NCI-H2029 treated with DMSO at 0.1 percent for 48 hours (cell line): Measurements from ENCODE around the gene RAPGEF5.
A peak's percentile ranks its signal among the peaks of the same experiment; 100 is the strongest.

Experiments used
- DNase-seq: peaks from one replicate; lab custom pipeline; 2025; lab: John Stamatoyannopoulos, UW

Gene RAPGEF5

DNA sequence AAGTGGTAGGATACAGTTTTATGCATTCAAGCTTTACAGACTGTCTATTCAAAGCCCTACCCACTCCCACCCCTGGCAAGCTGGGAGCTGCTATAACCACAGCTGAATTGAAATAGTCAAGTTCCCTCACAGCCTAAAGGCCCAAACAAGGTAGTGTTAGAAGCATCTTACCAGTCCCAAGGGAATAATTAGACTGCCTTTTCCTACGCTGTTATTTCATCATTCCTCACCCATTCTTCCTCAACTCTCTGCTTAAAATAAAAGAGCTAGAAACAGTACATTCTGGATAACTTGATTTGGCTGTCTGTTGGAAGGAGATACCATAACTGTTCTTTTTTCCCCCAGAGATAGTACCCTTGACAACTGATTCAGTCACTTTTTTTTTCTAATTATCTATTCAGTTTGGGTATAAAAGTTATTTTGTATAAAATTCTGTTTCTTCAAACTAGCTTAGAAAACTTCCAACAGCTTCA, 54.0 kb downstream of the RAPGEF5 start:
- no peak for DNase-seq

DNA sequence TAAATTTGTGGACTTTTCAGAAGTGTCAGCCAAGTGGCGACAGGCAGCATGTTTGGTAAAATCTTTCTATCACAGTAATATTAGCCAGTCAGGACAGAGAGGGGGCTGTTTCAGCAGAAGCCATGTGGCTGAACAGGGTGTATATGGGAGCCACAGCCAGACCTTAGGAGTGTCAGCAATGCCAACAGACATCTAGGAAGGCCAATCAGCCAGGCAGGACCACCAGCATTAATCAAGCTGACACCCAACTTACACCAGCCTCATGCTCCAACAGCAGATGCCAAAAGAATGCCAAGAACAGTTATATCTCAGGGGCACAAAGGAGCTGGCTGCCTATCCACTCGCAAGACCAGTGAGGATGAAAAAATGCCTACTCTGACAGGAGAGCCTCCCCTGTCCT, 54.8 kb downstream of the RAPGEF5 start:
- no peak for DNase-seq

DNA sequence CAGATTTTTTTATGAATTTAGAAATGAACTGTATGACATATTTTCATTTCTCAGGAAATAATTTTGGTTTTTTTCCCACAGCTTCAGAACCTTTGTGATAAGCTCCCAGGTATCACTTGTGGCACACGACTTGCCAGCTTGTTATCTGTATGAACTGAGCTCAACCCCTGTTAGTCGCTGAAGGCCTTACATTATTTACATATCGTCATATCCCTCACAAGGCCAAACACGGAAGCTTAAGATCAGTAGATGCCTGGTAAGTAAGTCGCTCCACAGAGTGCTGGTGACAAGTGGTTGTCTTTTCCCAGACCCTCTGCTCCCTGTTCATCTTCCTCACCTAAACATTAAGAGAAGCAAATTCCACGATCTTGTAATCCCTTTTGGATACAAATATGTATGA, 55.2 kb downstream of the RAPGEF5 start:
- DNase-seq: no peak

DNA sequence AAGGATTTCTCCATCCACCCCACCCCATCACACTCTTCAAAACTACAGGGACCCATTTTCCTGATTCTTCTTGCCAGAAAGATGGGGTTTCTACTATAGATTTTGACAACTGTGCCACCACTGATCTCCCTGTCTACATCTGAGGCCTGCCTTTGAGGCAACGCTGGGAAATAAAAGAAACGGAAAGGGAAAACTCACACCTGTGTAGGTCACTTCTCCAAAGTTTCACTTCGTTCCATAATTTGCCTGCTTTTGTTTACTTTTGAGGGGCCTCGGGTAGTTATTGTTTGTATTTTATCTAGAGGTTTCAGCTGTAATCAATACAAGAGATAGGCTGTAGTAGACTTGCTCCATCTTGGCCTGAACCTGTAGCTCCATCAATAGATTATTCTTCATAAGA, 56.1 kb downstream of the RAPGEF5 start:
- no peak for DNase-seq

DNA sequence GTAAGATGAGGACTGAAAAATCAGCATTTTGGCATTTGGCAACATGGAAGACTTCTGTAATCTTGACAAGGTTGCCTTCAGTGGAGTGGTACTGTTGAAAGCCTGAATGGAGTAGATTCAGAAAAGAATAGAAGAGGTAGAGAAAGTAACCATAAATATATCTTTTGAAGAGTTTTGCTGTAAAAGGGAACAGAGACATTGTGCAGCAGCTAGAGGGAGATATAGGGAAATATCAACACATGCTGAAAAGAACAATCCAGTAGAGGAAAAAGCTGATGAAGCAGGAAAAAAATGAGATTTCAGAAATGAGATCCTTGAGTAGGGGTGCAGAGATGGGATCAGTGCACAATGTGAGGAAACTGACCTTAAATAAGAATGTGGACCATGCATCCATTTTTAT, 60.0 kb downstream of the RAPGEF5 start:
- DNase-seq: no peak

DNA sequence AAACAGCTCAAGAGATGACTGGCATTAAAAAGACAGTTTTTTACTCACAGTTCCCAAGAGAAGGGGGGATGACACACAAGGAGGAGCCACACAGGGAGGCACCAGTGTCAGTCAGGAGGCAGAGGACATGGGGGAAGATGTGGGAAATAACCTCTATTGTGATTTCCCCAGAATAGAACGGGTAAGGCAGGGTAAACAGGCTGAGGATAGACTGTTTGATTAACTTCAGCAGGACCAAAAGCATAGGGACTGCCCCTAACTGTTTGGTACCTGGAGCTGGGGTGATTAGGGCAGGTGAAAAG, 60.7 kb downstream of the RAPGEF5 start:
- DNase-seq: no peak

DNA sequence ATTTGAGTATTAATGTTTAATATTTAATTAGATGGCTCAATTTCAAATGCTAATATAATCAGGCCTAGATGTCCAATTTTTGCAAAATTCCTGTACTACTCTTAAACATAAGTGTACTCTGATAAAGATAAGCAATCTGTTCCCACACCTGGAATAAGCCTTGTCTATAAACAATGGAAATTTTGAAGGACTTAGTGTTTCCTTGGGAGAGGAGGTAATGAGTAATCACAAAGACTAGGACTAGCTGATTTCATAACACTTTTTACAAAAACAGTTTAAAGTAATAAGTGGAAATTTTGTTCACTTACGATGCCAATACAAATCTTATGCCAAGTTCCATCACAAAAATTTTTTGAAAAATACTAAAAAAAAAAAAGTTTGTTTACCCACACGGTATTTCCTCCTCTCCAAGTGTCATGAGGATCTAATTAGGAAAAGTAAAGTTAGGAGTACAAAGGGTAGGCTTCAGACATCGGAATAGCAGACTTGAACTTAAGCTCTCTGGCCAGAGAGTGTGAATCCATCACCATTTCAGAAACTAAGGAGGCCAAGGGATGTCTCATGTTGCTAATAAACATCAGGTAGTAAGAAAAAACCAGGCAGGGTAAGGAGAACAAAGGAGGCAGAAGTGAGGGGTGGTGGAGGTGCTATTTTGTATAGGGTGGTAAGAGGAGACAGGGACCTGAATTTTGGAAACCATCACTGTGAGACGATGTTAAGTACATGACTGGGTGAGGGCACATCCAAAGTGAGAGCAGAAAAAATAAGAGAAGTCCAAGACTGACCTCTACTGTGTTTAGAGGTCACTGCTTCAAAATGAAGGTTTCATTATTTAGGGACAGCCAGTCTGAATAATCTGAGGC, 61.3 kb downstream of the RAPGEF5 start:
- no peak for DNase-seq

DNA sequence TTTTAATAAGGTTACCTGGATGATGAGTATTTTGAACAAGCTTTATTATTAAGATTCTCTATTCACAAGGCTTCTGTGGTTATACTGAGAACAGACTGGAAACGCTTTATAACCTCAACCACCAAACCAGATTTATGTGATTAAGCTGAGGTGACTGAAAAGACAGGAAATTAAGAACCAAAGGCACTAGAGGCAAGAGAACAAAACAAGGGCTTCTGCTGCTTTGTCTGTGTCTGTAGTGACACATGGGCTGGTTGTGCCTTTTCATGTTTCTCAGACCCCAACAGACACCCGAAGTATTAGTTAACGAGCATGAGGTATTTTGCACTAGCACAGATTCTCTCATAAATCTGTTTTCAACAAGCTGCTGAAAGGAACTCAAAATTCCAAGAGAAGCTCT, 64.4 kb downstream of the RAPGEF5 start:
- DNase-seq: no peak

DNA sequence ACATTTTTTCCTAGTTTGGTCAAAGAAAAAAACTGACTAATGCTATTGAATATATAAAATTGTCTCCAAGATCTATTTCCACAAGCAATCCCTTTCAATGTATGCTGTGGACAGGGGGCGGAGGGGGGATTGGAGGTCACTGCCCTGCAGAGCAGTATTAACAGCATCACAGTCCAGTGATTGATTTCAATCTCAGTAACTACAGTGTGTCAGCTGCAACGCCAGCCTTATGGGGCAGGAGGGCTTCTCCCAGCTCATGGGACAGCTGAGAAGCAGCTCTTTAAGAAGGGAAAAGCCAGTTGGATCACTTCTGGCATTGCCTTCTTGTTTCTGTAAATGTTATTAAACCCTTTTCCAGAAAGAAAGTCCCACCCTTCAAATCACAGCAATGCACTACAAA, 65.0 kb downstream of the RAPGEF5 start:
- no peak for DNase-seq

DNA sequence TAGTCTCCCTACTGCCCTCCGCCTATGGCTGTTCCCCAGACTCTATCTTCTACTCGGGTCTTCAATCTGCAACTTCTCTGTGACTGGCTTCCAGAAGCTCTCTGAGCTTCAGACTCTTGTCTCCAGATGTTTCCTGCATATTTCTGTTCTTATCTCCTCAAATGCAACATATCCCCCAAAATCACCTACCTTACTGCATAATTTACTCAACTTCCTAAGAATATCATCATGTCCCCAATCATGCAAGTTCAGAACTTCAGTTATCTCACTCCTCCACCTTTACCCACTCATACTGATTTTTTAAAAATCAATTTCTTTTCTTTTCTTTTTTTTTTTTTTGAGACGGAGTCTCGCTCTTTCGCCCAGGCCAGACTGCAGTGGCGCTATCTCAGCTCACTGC, 68.8 kb downstream of the RAPGEF5 start:
- DNase-seq: no peak

DNA sequence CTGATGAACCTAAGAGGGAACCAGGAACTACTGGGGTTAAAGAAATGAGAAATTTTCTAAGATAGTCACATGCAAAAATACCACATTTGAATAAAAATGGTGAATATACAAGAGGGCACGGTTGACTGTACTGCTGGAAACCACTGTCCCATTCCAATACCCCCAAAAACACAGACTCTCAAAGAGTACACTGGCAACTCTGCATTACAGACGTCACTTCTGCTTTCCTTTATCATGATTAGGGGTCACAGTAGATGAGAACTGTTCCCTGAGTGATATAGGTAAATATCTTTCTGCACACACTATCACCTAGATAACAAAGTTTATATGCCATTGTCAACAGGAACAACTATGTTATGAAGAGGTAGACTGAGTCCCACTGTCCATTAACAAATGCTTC, 69.5 kb downstream of the RAPGEF5 start:
- no peak for DNase-seq

DNA sequence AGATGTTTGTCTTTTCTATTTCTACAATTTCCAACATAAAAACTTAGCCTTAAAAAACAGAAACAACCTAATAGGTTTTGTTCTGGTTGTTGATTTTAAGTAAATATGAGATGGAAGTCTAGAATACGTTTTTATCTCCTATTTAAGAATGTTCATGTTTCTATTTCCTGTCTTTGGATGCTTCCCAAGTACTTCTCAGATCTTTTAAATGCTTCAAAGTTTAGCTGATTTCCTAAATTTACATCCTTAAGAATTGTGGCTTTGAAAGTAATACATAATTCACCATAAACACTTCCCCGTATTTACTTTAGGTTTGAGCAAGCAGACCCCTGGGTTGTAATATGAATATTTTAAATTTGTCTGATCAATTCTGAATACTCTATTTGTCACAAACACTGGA, 70.5 kb downstream of the RAPGEF5 start:
- no peak for DNase-seq

DNA sequence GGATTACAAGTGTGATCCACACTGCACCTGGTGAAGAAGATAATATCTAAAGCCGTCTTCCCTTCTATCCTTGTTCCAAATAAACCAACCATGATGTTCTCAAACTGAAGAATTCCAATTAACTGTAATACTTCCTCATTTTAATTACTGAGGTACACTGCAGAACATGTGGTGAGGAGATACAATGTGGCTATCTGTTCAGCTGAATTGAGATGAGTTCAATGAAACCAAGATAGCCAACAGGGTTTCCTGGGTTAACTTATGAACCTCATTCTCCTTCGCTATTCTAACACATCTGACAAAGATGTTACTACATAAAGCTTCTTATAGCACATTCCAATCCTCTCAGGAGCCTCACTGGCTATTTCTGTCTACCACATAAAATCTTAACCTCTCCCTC, 75.5 kb downstream of the RAPGEF5 start:
- DNase-seq: no peak

DNA sequence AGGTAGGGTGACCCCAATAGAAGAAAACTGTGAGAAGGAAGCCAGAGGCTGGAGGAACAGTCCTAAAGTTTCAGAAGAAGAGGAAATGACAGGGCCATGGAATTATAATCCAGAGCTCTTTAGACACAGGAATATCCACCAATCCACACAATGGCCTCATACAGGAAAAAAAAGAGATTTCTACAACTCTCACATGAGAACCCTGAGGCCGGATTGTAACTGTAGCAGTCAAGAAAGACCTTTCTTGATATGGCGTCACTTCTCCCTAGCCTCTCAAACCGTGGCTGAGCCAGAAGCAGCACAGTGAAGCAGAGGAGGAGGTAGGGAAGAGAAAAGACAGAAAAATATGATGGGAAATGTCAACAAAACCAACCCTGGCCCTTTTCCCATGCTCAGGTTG, 76.9 kb downstream of the RAPGEF5 start:
- no peak for DNase-seq

DNA sequence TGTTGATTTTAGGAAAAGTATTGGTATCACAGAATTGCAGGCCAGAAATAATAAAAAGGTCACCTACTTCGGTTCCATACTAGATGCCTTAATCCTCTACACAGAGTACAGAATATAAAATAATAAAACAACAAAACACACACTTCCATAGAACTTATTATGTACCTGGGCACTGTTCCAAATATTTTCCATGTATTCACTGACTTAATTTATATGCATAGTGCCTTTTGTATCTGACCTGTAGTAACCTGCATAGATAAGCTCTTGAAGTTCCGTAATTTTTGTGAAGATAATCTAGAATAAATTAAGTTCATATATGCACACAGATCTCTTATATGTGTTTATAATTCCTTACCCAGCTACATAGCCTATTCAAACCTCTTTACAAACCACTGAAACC, 78.3 kb downstream of the RAPGEF5 start:
- DNase-seq: peak; percentile 21

DNA sequence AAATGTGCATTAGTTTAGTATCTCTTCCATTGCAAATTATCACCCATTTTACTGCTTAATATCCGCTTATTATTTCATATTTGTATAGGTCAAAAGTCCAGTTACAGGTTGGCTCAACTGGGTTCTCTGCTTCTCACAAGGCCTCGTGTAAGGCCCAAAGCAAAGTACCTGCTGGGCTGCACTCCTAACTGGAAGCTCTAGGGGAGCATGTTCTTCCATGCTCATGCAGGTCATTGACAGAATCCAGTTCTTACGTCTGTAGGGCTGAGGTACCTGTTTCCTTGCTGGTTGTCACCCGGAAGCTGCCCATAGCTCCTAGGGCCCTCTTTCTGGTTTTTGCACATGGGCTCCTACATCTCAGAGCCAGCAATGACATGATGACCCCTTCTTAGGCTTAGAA, 79.6 kb downstream of the RAPGEF5 start:
- DNase-seq: no peak

DNA sequence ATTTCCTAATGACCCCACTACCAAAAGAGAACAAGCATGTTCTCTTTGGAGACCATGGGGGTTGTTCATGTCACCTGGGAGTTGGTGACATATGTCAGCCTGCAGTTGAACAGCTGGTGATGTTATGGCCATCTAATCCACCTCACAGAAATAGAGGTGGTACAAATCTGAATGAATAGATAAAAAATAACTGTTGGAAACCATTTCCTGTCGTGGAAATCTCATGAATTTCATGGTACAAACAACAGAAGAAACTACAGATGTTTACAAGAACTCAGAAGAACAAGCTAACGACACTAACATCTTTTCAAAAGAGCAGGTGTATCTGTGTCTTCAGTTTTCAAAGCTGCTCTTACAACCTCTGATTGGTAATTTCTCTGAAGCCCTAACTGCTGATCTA, 81.3 kb downstream of the RAPGEF5 start:
- no peak for DNase-seq

DNA sequence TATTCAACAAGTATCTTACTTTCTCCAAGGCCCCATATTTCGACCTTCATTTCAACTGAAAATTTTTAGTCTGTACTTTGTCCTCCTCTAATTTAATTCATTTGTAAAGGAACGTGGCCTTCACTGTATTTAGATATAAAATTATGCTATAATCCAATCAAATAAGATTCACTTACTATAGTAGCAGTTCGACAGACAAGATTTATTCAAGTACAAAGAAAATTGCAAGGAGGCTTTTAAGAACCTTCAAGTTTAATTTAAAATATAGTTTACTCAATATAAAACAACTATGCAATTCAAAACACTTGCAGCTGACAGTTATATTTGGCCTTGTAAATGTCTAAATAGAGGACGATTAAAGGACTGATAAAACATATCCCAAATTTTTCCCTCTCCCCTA, 85.6 kb downstream of the RAPGEF5 start:
- DNase-seq: no peak

DNA sequence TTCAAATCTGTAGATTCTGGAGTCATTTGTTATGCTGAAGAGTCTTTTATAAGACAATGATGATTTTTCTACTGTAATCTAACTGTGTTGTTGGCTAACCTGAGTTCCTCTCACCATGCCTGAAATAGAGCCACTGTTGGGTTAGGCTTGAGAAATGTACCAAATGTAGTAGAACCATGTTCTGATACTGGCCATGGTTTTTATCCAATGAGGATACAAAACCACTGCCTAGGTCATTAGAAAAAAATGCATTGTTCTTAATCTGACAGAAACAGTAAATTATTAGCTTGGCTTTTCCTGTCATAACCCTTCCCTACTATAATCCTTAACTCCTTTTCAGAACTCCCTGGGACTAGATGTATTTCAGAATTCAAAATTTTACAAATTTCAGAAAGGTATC, 86.6 kb downstream of the RAPGEF5 start:
- DNase-seq: no peak

DNA sequence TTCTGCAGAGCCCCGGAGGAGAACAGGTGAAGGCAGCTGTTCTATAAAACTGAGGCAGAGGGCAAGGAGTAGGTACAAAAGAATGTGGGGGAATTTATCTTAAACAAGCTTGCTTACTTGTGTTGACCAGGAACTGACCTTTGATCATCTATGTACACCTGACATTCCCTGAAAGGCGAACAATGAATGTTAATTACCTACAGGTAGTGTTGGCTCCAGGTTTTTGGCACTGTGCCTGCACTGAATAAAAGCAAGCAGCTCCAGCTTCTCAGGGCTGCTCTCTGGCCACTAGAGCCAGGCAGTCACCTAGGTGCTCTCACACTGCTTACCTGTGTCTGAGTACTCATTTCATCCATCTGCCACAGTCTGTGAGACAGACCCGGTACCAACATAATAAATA, 87.0 kb downstream of the RAPGEF5 start:
- DNase-seq: peak; percentile 50

DNA sequence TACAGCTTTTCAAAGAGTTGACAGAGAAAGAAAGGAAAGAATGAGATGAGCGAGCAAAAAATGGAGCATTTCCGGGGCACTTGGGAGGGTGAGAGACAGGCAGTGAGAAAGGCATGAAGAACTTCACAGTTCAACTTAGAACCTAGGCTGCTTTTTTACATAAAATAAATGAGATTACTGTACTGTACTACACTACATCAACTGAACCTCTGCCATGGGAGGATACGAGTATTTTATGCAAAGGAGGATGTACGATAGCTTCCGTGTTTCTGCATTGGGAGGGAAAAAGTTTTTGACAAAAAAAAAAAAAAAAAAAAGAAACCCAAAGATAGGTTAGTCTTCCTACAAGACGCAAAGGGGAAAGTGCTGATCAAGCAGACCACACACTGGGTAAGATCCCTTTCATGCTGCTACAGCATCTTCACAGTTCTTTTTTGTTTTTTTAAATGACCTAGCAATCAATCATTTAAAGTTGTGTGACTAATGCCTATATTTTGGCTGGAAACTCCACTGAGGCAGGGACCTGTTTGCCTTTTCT, 88.0 kb downstream of the RAPGEF5 start:
- DNase-seq: no peak

DNA sequence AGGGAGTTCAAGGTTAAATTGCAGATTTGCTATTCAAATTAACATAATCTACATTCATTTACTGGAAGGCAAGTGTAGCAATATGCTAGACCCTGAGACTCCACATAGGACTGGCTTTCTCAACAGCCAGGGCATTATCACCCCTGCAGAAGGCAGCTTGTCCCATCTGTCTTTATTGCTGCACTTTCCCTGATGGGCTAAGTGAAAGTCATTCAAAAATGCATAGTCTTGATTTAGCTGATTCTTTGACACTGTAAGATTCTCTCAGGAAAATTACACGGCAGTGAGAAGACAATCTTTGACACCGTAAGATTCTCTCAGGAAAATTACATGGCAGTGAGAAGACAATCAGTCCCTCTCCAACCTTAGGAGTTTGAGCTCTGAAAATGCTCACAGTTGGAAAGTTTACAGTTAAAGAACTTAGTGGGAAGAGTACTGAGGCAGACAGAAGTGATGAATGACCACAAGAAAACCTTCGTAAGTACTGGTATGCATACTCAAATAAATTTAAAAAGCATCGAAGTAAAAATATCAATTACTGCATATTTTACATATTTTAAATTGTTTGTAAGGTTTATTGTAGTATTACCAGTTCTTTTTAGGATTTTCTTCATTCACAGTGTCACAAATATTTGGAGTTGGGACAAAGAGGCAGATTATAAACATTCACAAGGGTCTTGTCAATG, 88.9 kb downstream of the RAPGEF5 start:
- DNase-seq: no peak

DNA sequence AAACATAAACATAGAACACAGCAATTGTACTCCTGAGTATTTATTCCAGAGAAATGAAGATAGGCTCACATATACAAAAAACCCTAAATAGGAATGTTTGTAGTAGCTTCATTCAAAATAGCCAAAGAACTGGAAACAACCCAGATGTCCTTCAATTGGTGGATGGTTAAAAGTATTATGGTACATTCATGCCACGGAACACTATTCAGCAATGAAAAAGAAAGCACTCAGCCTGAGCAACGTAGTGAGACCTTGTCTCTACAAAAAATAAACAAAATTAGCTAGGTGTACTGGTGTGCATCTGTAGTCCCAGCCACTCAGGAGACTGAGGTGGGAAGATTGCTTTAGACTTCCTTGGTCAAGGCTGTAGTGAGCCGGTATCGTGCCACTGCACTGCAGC, 94.4 kb downstream of the RAPGEF5 start:
- no peak for DNase-seq
